Esophagus squamous epithelium (tissue), 4 donors: ENCODE results near the gene LILRA6.

Experiments used
- POLR2A ChIP-seq, 4 donors: fragments of 450-650 bp; IDR thresholded peaks; one replicate each; pipeline ENCODE4 v1.6.1; 2017; ENCODE audit warnings: antibody characterized with exemption in 4 of 4, mild to moderate bottlenecking in 4 of 4, moderate library complexity in 3 of 4
- TF ChIP-seq, protein P1 (sequence below), 6 experiments: fragments of 450-650 bp in 4 of 6; fragments of 200-600 bp in 2 of 6; sonication (generic) in 2 of 6; IDR thresholded peaks; one replicate each; pipeline ENCODE4 v1.5.1; 2016 to 2019; ENCODE audit warnings: antibody characterized with exemption in 6 of 6, mild to moderate bottlenecking in 4 of 6, moderate library complexity in 4 of 6

DNA sequence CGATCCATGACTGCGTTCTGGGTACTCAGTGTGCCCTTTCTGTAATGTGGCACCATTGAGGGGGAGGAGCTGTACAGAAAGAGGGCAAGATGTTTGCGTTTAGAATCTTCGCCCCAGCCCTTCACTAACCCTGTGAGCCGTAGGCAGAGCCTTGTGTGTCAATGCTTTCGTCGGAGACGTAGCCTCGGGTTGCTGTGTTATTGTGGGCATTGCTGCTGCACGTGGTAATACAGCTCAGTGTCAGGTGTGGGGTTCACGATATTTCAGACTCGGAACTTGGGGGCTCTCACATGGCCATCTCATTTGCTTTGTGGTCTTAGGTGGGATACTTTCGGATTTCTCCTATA, 35.8 kb downstream of the LILRA6 start:
- TF ChIP-seq, protein P1, sequence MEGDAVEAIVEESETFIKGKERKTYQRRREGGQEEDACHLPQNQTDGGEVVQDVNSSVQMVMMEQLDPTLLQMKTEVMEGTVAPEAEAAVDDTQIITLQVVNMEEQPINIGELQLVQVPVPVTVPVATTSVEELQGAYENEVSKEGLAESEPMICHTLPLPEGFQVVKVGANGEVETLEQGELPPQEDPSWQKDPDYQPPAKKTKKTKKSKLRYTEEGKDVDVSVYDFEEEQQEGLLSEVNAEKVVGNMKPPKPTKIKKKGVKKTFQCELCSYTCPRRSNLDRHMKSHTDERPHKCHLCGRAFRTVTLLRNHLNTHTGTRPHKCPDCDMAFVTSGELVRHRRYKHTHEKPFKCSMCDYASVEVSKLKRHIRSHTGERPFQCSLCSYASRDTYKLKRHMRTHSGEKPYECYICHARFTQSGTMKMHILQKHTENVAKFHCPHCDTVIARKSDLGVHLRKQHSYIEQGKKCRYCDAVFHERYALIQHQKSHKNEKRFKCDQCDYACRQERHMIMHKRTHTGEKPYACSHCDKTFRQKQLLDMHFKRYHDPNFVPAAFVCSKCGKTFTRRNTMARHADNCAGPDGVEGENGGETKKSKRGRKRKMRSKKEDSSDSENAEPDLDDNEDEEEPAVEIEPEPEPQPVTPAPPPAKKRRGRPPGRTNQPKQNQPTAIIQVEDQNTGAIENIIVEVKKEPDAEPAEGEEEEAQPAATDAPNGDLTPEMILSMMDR (IDR thresholded peaks at IDR 0.05), result no peak
- TF ChIP-seq POLR2A (IDR thresholded peaks at IDR 0.05), result no peak
